HEK293T (cell line): Measurements from ENCODE around the gene FHIT.

Experiments
- L3MBTL2 ChIP-seq: fragments of 450-650 bp; conservative IDR thresholded peaks from 2 replicates; pipeline ENCODE4 v1.6.1; 2016; ENCODE audit warnings: mild to moderate bottlenecking
- SP1 ChIP-seq: fragments of 450-650 bp; IDR thresholded peaks from 2 replicates; pipeline ENCODE4 v1.6.1; 2017

GRCh38 chr3:61035573-61035972 is 215.7 kb downstream of the FHIT start:
- TF ChIP-seq SP1 (no peak), L3MBTL2 (no peak)
